MM.1S (cell line): ENCODE measurements around the gene DCLK1.

Source experiments
- CTCF ChIP-seq: fragments of 300-600 bp; sonication (generic); IDR thresholded peaks from 2 replicates; pipeline ENCODE4 v1.5.1; 2016; ENCODE audit warnings: antibody characterized with exemption, low read length, mixed read lengths
- EZH2phosphoT487 ChIP-seq: fragments of 300-600 bp; sonication (generic); IDR thresholded peaks from 2 replicates; pipeline ENCODE4 v1.6.1; 2018; ENCODE audit warnings: antibody characterized with exemption, low read length

DNA sequence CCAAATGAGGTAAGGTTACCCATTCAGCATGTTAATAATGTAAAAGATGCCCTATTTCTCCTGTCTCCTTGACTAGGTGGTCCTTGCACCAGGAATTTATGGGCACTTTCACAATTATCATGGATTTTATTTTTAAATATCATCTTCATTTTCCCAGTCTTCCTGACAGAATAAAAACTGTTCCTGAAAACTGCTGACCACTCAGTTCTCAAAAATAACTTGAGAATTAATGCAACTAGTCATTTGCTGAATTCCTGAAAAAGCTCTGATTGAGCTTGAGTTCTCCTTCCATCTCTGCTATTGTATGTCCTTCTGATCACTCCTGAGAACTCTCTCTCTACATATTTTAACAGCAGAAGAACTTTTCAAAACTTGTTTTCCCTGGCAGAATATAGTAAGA, 55.0 kb downstream of the DCLK1 start:
- no peak for TF ChIP-seq CTCF
- TF ChIP-seq EZH2phosphoT487: no peak
